ENCODE measurements around the gene ADGRD1.

ADGRD1 gene

DNA sequence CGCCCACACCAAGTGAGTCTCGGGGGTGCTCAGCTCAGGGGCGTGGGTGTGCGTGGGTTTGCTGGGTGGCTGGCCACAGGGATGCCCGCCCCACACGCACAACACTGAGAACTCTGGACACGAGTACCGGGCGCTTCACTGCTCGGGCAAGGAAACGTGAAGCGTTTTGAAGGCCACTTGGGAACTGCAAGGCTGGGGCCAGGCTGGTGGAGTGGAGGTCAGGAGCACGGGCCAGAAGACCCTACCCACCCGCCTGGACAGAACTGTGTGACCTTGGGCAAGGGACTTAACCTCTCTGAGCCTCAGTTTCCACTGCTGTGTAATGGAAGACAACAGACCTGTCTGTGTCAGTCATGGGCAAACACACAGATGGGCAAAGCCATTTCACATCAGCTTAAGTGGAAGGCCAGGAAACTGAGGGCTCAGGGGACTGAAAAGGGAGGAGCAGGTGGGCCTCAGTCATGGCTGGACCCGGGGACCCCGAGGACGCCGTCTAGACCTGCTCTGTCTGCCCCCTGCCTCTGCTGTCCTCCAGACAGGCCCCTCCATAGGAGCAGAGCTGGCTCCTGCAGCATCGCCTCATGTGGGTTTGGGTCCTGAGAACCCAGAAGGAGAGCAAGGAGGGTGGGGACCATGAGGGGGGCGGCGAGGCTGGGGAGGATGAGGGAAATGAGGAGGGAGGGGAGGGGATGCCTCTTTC lies 52.5 kb downstream of the ADGRD1 start:
- H3K36me3 Mint-ChIP-seq = no peaks in the 10 kb centered on the region
- no peaks in the 10 kb centered on the region for H3K9me3 Mint-ChIP-seq
- DNase-seq (ENCODE audit: low spot score in 2 of 2) = no peak
- peaks cover 2% of the 10 kb centered on the region for H3K4me1 Mint-ChIP-seq
- no peak for ATAC-seq (ENCODE audit: low read depth)
- peaks cover 6% of the 10 kb centered on the region for H3K27me3 Mint-ChIP-seq
- H3K27ac Mint-ChIP-seq = no peak overlapping the region
- H3K4me3 Mint-ChIP-seq = no peak overlapping the region

DNA sequence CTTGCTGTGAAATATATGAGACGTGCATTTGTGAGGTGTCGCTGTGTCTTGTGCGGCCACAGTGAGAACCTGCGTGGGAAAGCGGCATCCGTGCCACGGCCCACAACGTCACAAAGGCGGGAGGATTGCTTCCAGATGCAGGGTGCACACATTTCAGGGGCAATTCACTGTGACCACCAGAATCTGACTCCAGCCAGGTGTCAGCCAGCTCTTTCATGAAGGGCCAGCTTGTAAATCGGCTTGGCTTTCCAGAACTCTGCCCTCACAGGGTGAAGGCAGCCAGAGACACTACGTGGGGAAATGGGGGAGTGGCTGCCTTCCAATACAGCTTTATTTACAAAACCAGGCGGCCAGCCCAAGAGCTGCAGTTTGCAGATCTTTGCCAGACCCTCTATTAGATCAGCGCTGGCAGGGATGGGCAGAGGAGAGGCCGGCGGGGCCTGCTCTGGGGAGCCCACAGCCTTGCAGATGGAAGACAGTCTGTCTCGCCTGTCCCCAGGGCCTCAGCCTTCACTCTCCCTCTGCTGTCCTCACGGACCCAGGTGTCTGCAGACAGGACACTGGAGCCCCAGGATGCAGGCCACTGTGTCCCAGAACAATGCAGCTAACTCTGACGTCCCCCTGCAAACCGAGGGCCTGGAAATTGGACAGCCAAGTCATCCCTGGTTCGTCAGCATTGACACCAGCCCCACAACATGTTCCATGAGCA lies 53.5 kb downstream of the ADGRD1 start:
- ATAC-seq (ENCODE audit: low read depth) (no peak), DNase-seq (ENCODE audit: low spot score in 2 of 2) (no peak)
- peaks cover 6% of the 10 kb centered on the region for H3K27me3 Mint-ChIP-seq
- no peaks in the 10 kb centered on the region for H3K36me3 Mint-ChIP-seq
- H3K27ac Mint-ChIP-seq = no peak overlapping the region
- no peaks in the 10 kb centered on the region for H3K9me3 Mint-ChIP-seq
- H3K4me3 Mint-ChIP-seq = no peak overlapping the region
- peaks cover 2% of the 10 kb centered on the region for H3K4me1 Mint-ChIP-seq

DNA sequence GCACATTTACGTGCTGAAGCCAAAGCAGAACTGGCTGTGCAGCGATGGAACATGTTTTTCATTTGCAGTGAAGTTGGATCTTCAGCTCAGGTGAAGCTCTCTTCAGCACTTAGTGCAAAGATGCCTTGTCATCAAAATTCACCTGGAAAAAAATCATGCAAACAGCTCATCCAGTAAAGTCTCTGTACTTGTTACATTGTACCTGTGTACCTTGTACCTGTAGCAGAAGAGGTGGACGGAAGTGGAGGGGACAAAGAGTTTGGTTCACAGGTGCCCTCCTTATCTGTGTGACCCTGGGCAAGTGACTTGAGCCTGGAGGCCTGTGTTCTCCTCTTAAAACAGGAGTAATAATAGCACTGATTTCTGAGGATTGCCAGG lies 54.0 kb downstream of the ADGRD1 start:
- no peaks in the 10 kb centered on the region for H3K9me3 Mint-ChIP-seq
- H3K27me3 Mint-ChIP-seq = peaks cover 6% of the 10 kb centered on the region

DNA sequence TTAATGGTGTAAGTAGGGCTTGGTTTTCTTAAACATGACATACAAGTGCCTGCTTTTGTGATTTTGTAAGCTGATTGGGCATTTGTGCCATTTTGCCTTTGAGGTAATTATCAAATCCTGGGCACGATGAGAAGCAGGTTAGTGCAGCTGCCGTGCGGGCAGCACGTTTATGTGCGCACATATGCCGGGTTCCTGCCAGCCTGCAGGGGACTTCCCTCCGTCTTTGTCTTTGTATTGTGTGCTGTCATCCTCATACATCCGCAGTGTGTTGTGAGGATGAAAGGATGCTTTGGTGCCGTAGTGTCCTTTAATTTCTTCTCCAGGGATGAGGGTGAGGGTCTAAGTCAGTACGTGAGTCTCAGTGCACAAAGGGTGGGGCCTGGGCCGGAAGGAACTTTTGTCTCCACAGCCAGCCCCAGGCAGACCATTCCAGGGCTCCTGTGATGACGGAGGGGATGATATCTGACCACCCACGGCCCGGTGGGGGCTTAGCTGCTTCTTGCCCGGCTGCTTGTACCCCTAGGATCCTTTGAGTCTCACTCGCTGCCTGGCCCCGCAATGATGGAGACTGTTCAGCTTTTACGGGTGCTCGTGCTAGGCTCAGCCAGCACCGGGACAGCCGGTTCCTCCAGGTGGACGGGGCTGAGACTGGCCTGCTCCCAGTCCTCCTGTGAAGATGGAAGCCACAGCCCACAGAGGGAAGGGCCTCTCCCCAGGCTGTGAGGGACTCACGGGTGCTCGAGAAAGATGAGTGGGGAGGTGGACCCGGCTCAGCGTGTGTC lies 54.6 kb downstream of the ADGRD1 start:
- no peaks in the 10 kb centered on the region for H3K9me3 Mint-ChIP-seq
- H3K36me3 Mint-ChIP-seq = no peaks in the 10 kb centered on the region
- H3K4me3 Mint-ChIP-seq = no peak overlapping the region
- peaks cover 6% of the 10 kb centered on the region for H3K27me3 Mint-ChIP-seq
- no peak overlapping the region for H3K27ac Mint-ChIP-seq
- H3K4me1 Mint-ChIP-seq = peaks cover 2% of the 10 kb centered on the region
- DNase-seq (ENCODE audit: low spot score in 2 of 2) (no peak), ATAC-seq (ENCODE audit: low read depth) (no peak)

More for the DNA sequence above, 54.0 kb downstream of the ADGRD1 start:
- Mint-ChIP-seq H3K4me3 (no peak overlapping the region), H3K36me3 (no peaks in the 10 kb centered on the region), H3K4me1 (peaks cover 2% of the 10 kb centered on the region), H3K27ac (no peak overlapping the region)
- ATAC-seq (ENCODE audit: low read depth) = no peak
- DNase-seq (ENCODE audit: low spot score in 2 of 2) = no peak

DNA sequence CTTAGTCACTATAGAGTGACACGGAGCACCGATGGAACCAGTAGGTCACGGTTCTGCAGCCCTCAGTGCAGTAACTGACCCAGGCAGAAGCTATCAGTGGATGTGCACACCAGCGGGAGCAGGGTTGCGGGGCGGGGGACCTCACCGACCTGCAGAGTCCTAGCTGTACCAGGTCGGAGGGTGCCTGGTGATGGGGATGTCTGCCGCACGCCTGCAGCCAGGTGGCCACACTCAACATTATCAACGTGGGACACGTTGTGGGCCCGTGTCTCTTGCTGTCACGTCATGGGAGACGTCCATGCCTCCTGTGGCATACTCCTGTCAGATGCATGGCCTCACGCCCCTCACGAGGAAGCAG lies 55.2 kb downstream of the ADGRD1 start:
- ATAC-seq (ENCODE audit: low read depth) (no peak), DNase-seq (ENCODE audit: low spot score in 2 of 2) (no peak)
- Mint-ChIP-seq H3K4me3 (no peak overlapping the region), H3K27ac (no peak overlapping the region), H3K9me3 (no peaks in the 10 kb centered on the region), H3K27me3 (peaks cover 6% of the 10 kb centered on the region), H3K36me3 (no peaks in the 10 kb centered on the region), H3K4me1 (peaks cover 2% of the 10 kb centered on the region)

DNA sequence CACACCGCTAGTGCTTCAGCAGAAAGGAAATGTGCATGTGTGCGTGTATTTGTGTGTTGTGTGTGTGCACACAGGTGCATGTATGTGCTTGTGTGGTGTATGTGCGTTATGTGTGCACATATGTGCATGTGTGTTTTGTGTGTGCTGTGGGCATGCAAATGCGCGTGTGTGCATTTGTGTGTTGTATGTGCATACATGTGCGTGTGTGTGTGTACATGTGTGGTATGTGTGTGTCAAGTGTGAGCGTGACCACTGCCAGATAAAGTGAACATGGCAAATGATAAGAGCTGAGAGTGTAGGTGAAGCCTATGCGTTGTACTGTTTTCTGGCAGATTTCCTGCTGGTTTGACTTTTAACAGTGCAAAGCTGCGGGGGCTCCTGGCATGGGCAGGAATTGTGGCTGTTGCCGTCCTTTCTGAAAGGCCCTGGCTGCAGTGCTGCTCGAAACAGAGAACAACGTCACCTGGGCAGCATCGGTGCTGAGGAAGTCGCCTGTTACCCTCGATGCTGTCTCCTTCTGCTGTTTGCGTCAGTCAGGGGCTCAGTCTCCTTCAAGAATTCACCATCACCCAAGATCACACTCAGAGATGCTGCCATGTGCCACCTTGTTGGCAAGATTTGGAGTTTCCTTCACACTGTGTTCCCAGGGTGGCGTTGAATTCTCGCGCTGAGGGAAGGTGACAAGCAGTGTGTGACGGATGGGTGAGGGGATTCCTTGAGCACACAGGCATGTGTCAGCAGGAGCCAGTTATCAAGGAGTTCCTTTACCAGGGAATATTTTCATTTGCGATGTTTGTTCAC lies 56.1 kb downstream of the ADGRD1 start:
- no peaks in the 10 kb centered on the region for H3K4me1 Mint-ChIP-seq
- H3K36me3 Mint-ChIP-seq = no peaks in the 10 kb centered on the region
- peaks cover 8% of the 10 kb centered on the region for H3K27me3 Mint-ChIP-seq
- ATAC-seq (ENCODE audit: low read depth) = no peak
- DNase-seq (ENCODE audit: low spot score in 2 of 2) = no peak
- H3K27ac Mint-ChIP-seq = no peak overlapping the region
- H3K9me3 Mint-ChIP-seq = no peaks in the 10 kb centered on the region
- H3K4me3 Mint-ChIP-seq = no peak overlapping the region

DNA sequence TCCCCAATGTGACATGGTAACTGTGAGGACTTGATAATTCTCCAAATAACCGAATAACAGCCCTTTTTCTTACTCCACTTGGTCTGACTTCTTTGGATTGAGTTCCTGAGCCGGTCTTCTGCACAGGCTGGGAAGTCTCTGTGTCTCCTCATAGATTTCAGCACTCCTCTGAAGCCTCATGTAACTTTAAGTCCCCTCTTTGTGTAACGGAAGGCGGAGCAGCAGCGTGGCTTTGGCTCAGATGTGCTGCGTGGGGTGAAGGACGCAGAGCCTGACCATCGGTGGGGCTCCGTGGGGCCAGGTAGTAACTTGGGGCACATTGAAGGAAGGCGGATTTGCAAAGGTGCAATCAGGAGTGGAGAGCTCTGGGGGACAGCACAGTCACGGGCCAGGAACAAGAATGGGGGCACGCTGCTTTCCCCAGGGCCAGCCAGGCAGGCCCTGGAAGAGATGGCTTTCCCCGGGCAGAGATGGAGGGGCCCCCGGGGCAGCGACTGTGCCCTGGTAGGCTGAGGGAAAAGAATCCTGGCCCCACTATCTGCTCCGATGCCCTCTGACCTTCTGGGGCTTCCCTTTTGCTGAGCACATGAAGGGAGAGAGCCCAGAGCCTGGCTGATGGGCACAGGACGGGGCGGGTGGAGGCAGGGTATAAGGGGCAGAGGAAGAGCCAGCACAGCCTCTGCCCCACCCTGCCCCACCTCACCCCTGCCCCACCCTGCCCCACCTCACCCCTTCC lies 56.9 kb downstream of the ADGRD1 start:
- Mint-ChIP-seq H3K27ac (no peak overlapping the region), H3K36me3 (no peaks in the 10 kb centered on the region), H3K9me3 (no peaks in the 10 kb centered on the region), H3K4me1 (no peaks in the 10 kb centered on the region), H3K4me3 (no peak overlapping the region), H3K27me3 (peaks cover 11% of the 10 kb centered on the region)
- no peak for ATAC-seq (ENCODE audit: low read depth)
- DNase-seq (ENCODE audit: low spot score in 2 of 2) = no peak

DNA sequence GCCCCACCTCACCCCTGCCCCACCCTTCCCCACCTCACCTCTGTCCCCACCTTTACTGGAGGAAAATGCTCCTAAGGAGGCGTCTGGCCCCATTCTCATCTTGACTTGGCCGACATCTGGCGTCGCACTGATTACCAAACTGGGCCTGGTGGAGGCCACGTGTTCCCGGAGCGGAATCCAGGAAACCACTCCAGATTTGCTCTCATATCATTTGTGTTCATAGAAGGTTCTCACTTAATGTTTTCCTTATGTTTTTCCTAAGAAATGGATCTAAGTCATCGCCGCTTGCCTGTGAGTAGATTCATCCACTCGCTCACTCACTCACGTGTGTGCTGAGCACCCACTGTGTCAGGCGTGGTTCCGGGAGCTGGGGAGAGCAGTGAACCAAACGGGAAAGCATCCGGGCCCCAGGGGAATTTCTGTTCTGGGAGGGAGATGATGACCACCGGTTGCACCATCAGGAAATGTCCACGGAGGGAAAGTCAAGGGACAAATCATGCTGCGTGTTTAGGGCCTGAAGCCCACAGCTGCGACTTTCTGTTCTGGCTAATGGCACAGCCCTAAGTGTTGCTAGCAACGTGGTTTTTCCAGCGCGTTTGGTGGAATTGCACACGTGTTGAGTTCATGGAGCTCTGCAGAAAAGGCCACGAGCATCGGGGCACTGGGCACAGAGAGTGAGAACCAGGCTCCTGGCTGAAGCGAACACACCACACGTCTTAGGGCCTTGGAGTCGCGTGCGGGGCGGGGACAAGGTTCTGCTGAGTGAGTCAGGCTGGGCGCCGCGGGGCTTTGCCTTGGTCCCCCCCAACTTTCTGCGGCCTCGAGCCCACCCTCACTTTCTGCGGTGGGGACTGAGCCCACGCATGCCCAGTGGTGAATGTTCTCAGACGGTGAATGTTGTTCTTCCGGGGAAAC lies 57.7 kb downstream of the ADGRD1 start:
- Mint-ChIP-seq H3K27me3 (peaks cover 6% of the 10 kb centered on the region), H3K4me1 (no peaks in the 10 kb centered on the region), H3K4me3 (no peak overlapping the region), H3K9me3 (no peaks in the 10 kb centered on the region), H3K36me3 (no peaks in the 10 kb centered on the region), H3K27ac (no peak overlapping the region)
- DNase-seq (ENCODE audit: low spot score in 2 of 2) (no peak), ATAC-seq (ENCODE audit: low read depth) (no peak)

DNA sequence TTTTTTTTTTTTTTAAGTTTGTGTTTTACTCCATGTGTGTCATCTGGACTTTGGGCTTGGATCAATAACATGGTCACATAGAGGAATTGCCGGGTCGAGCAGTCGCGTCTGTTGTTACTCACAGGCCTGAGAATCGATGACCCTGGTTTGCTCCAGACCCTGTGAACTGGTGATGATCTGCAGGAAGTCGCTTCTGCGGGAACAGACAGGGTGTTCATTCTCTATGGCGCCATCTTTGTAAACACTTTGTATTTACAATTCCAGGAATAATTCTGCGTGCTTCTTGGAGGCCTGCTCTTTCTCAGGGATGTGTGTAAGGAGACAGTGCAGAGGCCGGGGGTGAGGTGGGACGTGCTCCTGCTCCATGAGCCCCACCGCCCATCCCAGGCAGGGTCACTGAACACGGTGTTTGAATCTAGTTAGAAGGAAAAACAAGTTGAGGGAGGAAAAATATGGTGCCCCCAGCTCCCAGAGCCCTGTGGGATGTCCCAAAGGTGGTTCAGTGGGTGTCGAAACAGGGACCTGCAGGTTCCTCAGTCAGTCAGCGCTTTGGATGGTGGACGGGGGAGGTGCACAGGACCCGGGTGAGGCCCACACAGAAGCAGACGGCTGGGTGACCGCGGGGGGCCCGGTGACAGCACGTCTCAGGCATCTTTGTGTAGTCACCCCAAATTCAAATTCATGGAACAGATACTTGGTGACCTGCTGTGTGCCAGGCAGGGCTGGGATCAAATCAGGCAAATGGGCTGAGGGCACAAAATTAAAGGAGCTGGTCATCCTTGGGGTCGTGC lies 58.8 kb downstream of the ADGRD1 start:
- H3K27ac Mint-ChIP-seq = no peak overlapping the region
- ATAC-seq (ENCODE audit: low read depth) = no peak
- no peaks in the 10 kb centered on the region for H3K9me3 Mint-ChIP-seq

DNA sequence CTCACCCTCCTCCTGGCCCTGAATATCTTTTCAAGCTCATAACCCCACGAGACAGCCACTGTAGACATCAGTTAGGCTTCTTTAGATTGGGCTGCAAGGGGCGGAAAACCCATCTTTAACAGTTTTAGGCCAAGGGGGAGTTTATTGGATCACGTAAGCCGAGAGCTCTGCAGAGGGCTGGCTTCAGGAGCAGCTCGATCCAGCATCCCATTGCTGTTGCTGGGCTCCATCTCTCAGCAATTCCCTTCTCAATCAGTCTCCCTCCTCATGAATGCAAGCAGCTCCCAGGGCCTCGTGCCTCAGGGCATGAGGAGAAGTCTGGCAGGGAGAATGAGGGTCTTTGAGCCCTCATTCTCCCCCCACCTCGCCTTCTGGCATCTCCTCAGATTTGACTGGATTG lies 59.4 kb downstream of the ADGRD1 start:
- Mint-ChIP-seq H3K9me3 (no peaks in the 10 kb centered on the region), H3K4me1 (no peaks in the 10 kb centered on the region), H3K27ac (no peak overlapping the region), H3K27me3 (peaks cover 11% of the 10 kb centered on the region), H3K36me3 (no peaks in the 10 kb centered on the region), H3K4me3 (no peak overlapping the region)
- ATAC-seq (ENCODE audit: low read depth) (no peak), DNase-seq (ENCODE audit: low spot score in 2 of 2) (no peak)

More for the DNA sequence above, 58.8 kb downstream of the ADGRD1 start:
- Mint-ChIP-seq H3K36me3 (no peaks in the 10 kb centered on the region), H3K27me3 (peaks cover 8% of the 10 kb centered on the region), H3K4me1 (no peaks in the 10 kb centered on the region), H3K4me3 (no peak overlapping the region)
- DNase-seq (ENCODE audit: low spot score in 2 of 2) = no peak

DNA sequence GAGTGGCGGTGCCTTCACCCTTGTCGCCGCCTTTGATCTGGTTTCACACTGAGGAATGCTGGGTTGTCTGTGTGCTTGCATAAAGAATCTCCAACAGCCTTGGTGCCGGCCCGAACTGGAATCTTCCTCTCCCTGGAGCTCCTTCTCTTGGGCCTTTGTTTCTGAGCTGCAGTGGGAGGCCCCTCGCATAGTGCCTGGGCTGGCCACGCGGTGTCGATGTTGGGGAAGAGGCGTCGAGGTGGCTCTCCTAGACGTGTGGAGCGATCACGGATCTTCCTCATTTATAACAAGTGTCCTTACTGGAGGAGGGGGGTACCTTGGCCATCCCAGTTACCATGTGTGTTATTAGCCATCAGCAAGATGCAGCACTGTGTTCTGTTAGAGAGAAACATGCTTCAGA lies 60.6 kb downstream of the ADGRD1 start:
- peaks cover 9% of the 10 kb centered on the region for H3K27me3 Mint-ChIP-seq
- no peaks in the 10 kb centered on the region for H3K36me3 Mint-ChIP-seq
- no peaks in the 10 kb centered on the region for H3K4me1 Mint-ChIP-seq
- DNase-seq (ENCODE audit: low spot score in 2 of 2) = no peak
- no peak for ATAC-seq (ENCODE audit: low read depth)
- no peaks in the 10 kb centered on the region for H3K9me3 Mint-ChIP-seq
- H3K4me3 Mint-ChIP-seq = no peak overlapping the region
- H3K27ac Mint-ChIP-seq = no peak overlapping the region

Data from memory B cell (primary cell).